ENCODE data around the gene STK38.
"Not testable (repeated sequence)": the region's sequence is repeated elsewhere in the genome, so short reads cannot be mapped to it uniquely, and the experiment has no call there.

STK38 gene

GRCh38 chr6:36479256-36479655 is 68.0 kb downstream of the STK38 start:
- DNase-seq = no peak

GRCh38 chr6:36478051-36478526 is 69.2 kb downstream of the STK38 start:
- no peak for DNase-seq

GRCh38 chr6:36469946-36470345 is 77.3 kb downstream of the STK38 start:
- DNase-seq = no peak

- no peak for DNase-seq
Measured at GRCh38 chr6:36469148-36469661, 78.1 kb downstream of the STK38 start.

- no peak for DNase-seq
Measured at GRCh38 chr6:36467625-36468024, 79.7 kb downstream of the STK38 start.

- DNase-seq = no peak
Measured at GRCh38 chr6:36464233-36464632, 83.0 kb downstream of the STK38 start.

- no peak for DNase-seq
Measured at GRCh38 chr6:36463676-36464075, 83.6 kb downstream of the STK38 start.

GRCh38 chr6:36461646-36462045 is 85.6 kb downstream of the STK38 start:
- DNase-seq = no peak

- no peak for DNase-seq
Measured at GRCh38 chr6:36460916-36461315, 86.4 kb downstream of the STK38 start.

GRCh38 chr6:36459501-36459900 is 87.8 kb downstream of the STK38 start:
- no peak for DNase-seq

GRCh38 chr6:36455486-36456027 is 91.7 kb downstream of the STK38 start:
- no peak for DNase-seq

GRCh38 chr6:36452897-36453296 is 94.4 kb downstream of the STK38 start:
- DNase-seq = not testable (repeated sequence)

- not testable (repeated sequence) for DNase-seq
Measured at GRCh38 chr6:36449173-36449572, 98.1 kb downstream of the STK38 start.

GRCh38 chr6:36445621-36446020 is 101.7 kb downstream of the STK38 start:
- DNase-seq = no peak

GRCh38 chr6:36444470-36444869 is 102.8 kb downstream of the STK38 start:
- no peak for DNase-seq
